BJ (cell line): ENCODE measurements around the gene SETD3. TPM values are rescaled to one million over a fixed set of nuclear protein-coding genes. Genes with fewer than 3 reads are reported as not detected.

Experiments
- CTCF ChIA-PET: fragments of 350-600 bp; formaldehyde crosslinking; extraction: SDS; loops from one replicate; lab custom pipeline; 2021; ENCODE audit warnings: antibody characterized with exemption, inconsistent platforms; lab: Yijun Ruan, JAX
- POLR2A ChIA-PET: fragments of 300-600 bp; sonication (Branson Sonifier 250); formaldehyde crosslinking; extraction: SDS; loops from one replicate; lab custom pipeline; 2021; ENCODE audit warnings: antibody characterized with exemption; lab: Charles Lee
- DNase-seq: peaks from one replicate; pipeline ENCODE4 v3.0.0-alpha.2; 2011; ENCODE audit warnings: low read depth
- H3K27me3 ChIP-seq: 2 replicates; pipeline ENCODE4 v1.6.0; 2011; ENCODE audit warnings: low read length; ENCODE audit not compliant: control insufficient read depth, insufficient read depth
- H3K36me3 ChIP-seq: 2 replicates; pipeline ENCODE4 v1.5.1; 2011; ENCODE audit warnings: low read length; ENCODE audit not compliant: control insufficient read depth, insufficient read depth
- H3K4me3 ChIP-seq: 2 replicates; pipeline ENCODE4 v1.5.1; 2011; ENCODE audit warnings: low read depth, mild to moderate bottlenecking, control low read depth, low read length
- CTCF ChIP-seq: IDR thresholded peaks from 2 replicates; pipeline ENCODE4 v1.5.1; 2011; ENCODE audit warnings: low read depth, mild to moderate bottlenecking, control low read depth, inconsistent platforms, low read length, moderate library complexity; ENCODE audit not compliant: insufficient read depth
- polyA plus RNA-seq: library from polyadenylated mRNA; depleted of rRNA; stranded (reverse); fragments of >200 nt; gene quantifications from 2 replicates; pipeline ENCODE4 v1.2.3, GENCODE V29; 2011

SETD3 gene
- polyA plus RNA-seq, 1 experiment = 20.2 TPM

- TF ChIP-seq CTCF = no peak
- no peak for DNase-seq
- Histone ChIP-seq H3K4me3 (no peak overlapping the region), H3K27me3 (no peaks in the 10 kb centered on the region), H3K36me3 (peaks cover 4% of the 10 kb centered on the region; the same call in 1 of the 2 replicates)
- ChIA-PET CTCF (no interaction called here), POLR2A (no interaction called here)
Measured at GRCh38 chr14:99468836-99469592, 11.6 kb downstream of the SETD3 start.

DNA sequence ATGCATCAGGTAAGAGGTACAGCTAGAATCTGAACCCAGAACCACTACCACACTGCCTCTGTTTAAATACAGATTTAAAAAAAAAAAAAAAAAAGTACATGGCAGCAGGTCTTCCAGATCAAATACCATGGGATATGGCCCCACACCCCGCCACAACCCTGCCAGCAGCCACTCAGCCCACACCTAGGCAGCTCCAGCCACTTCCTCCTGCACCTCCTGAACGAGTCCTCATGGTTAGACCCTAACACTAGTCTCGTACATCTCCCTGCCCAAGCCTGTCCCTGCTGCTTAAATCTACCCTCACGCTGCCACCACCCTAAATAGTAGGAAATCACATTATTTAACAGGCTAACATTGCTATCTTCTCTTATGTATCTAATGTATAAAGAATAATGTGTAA lies 12.6 kb downstream of the SETD3 start:
- CTCF ChIA-PET = no interaction called here
- no peak for DNase-seq
- POLR2A ChIA-PET = no interaction called here
- no peaks in the 10 kb centered on the region for H3K27me3 ChIP-seq
- H3K36me3 ChIP-seq = peaks cover 4% of the 10 kb centered on the region; the same call in 1 of the 2 replicates
- TF ChIP-seq CTCF = no peak
- no peak overlapping the region for H3K4me3 ChIP-seq

GRCh38 chr14:99467336-99468078 lies 13.2 kb downstream of the SETD3 start:
- CTCF ChIA-PET = interaction anchor here (0.6 kb wide), 1 partner anchor 1369 kb away, joined by 3 read pairs; no protein-coding TSS in a partner anchor

DNA sequence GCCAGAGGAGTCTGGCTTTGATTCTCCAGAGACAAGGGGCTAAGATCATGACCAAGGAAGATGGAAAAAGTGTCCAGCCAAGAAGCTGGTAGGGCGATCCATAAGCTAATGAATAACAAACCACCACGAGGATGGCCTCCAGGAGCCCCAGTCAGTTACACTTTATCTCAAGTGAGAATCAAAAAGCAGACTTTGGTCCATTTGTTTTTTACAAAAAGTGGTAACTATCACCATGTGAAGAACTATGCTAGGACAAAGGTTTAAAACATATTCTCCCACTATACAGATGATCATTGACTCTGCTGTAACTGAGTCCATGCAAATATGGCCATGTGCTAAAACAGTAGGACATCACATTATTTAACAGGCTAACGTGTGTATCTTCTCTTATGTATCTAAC lies 13.9 kb downstream of the SETD3 start:
- no peak for TF ChIP-seq CTCF
- ChIA-PET POLR2A (no interaction called here), CTCF (no interaction called here)
- Histone ChIP-seq H3K36me3 (peaks cover 4% of the 10 kb centered on the region; the same call in 1 of the 2 replicates), H3K4me3 (no peak overlapping the region), H3K27me3 (no peaks in the 10 kb centered on the region)
- no peak for DNase-seq

More at GRCh38 chr14:99467336-99468078, 13.2 kb downstream of the SETD3 start:
- Histone ChIP-seq H3K27me3 (no peaks in the 10 kb centered on the region), H3K4me3 (no peak overlapping the region), H3K36me3 (peaks cover 4% of the 10 kb centered on the region; the same call in 1 of the 2 replicates)
- no peak for TF ChIP-seq CTCF
- POLR2A ChIA-PET = no interaction called here
- no peak for DNase-seq

DNA sequence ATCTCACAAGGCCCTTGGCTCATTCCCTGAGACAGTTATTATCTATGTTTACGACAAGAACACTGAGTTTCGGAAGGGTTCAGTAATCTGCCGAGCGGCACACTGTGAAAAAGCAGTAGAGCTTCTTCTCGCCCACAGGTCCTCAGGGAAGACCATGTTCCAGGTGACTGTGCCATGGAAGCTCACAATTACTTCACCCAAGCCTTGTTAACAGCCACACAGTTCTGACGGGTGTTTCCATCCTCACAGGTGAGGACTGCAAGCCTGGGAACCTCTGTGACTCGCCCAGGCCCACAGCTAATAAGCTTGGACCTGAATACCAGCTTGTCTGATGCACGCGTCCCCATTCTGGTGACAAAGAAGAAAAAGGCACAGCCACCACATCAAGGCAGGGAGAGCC lies 15.4 kb downstream of the SETD3 start:
- no peaks in the 10 kb centered on the region for H3K27me3 ChIP-seq
- no peak for DNase-seq
- peaks cover 7% of the 10 kb centered on the region for H3K36me3 ChIP-seq
- CTCF ChIA-PET = interaction anchor here (1.1 to 1.4 kb wide), 2 partner anchors 72 to 74 kb away, joined by 3 read pairs; no protein-coding TSS in a partner anchor
- no peak for TF ChIP-seq CTCF
- H3K4me3 ChIP-seq = no peak overlapping the region
- POLR2A ChIA-PET = no interaction called here
